Stomach smooth muscle (tissue), 2 donors: ENCODE measurements around the gene GRM1.

Experiments used
- H3K27ac ChIP-seq: one replicate; pipeline ENCODE4 v1.7.0; 2013; ENCODE audit warnings: mild to moderate bottlenecking, low read length, inconsistent platforms
- H3K27me3 ChIP-seq, 2 donors: one replicate each; pipeline ENCODE4 v1.7.0; 2013; ENCODE audit warnings: low read length in 2 of 2; ENCODE audit not compliant: insufficient read depth in 2 of 2, control insufficient read depth in 1 of 2
- H3K36me3 ChIP-seq, 2 donors: one replicate each; pipeline ENCODE4 v1.7.0; 2013; ENCODE audit warnings: low read length in 2 of 2; ENCODE audit not compliant: control insufficient read depth in 2 of 2, insufficient read depth in 2 of 2
- H3K4me1 ChIP-seq: one replicate; pipeline ENCODE4 v1.7.0; 2013; ENCODE audit warnings: low read length; ENCODE audit not compliant: control insufficient read depth, insufficient read depth
- H3K4me3 ChIP-seq, 2 donors: one replicate each; pipeline ENCODE4 v1.7.0; 2013; ENCODE audit warnings: low read length in 2 of 2
- H3K9ac ChIP-seq, 2 donors: one replicate each; pipeline ENCODE4 v1.7.0; 2013; ENCODE audit warnings: low read length in 2 of 2, mild to moderate bottlenecking in 1 of 2
- H3K9me3 ChIP-seq, 2 donors: one replicate each; pipeline ENCODE4 v1.7.0; 2013; ENCODE audit warnings: low read length in 2 of 2; ENCODE audit not compliant: control insufficient read depth in 2 of 2
- donor health status: healthy.
- donor health status: Pancreatic carcinoma.

GRM1 gene

GRCh38 chr6:146441907-146442306, 413.0 kb downstream of the GRM1 start:
- Histone ChIP-seq H3K27me3 (no peaks in the 10 kb centered on the region), H3K27ac (no peak overlapping the region), H3K4me1 (no peaks in the 10 kb centered on the region), H3K4me3 (no peak overlapping the region), H3K9ac (no peak overlapping the region), H3K36me3 (no peaks in the 10 kb centered on the region), H3K9me3 (no peaks in the 10 kb centered on the region)

DNA sequence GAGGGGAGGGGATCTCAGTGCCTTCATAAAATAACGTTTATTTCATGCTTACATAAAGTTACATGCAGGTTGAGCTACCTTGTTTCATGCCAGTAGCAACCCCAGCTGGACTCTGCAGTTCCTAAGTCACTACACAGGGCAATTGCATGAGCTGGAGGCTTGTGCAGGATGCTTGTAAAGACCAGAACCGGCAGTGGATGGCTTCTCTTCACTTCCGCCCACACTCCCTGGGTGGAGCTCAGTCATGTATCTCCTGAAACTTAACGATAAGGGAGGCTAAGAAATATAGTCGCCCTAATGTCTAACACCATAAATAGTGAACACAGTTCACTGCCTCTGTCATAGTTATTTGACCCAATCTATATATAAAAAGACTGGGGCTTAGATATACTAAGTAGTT, 415.3 kb downstream of the GRM1 start:
- Histone ChIP-seq H3K4me1 (no peaks in the 10 kb centered on the region), H3K36me3 (no peaks in the 10 kb centered on the region), H3K9ac (no peak overlapping the region), H3K27me3 (no peaks in the 10 kb centered on the region), H3K4me3 (no peak overlapping the region), H3K9me3 (no peaks in the 10 kb centered on the region), H3K27ac (no peak overlapping the region)

- Histone ChIP-seq H3K4me1 (no peaks in the 10 kb centered on the region), H3K9ac (no peak overlapping the region), H3K36me3 (no peaks in the 10 kb centered on the region), H3K27me3 (no peaks in the 10 kb centered on the region), H3K4me3 (no peak overlapping the region), H3K27ac (no peak overlapping the region), H3K9me3 (no peaks in the 10 kb centered on the region)
Measured at GRCh38 chr6:146445233-146445632, 416.4 kb downstream of the GRM1 start.

DNA sequence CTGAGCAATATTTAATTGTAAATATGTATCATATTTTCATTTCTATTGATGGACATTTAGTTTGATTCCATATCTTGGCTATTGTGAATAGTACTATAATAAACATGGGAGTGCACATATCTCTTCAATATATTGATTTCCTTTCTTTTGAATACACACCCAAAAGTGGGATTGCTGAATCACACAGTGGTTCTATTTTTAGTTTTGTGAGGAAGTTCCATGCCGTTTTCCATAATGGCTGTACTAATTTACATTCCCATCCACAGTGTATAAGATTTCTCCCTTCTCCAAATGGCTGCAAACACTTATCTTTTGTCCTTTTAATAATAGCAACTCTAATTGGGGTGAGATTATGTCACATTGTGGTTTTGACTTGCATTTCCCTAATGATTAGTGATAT, 428.0 kb downstream of the GRM1 start:
- Histone ChIP-seq H3K36me3 (no peaks in the 10 kb centered on the region), H3K9me3 (no peaks in the 10 kb centered on the region), H3K4me1 (no peaks in the 10 kb centered on the region), H3K27me3 (no peaks in the 10 kb centered on the region), H3K9ac (no peak overlapping the region), H3K27ac (no peak overlapping the region), H3K4me3 (no peak overlapping the region)

DNA sequence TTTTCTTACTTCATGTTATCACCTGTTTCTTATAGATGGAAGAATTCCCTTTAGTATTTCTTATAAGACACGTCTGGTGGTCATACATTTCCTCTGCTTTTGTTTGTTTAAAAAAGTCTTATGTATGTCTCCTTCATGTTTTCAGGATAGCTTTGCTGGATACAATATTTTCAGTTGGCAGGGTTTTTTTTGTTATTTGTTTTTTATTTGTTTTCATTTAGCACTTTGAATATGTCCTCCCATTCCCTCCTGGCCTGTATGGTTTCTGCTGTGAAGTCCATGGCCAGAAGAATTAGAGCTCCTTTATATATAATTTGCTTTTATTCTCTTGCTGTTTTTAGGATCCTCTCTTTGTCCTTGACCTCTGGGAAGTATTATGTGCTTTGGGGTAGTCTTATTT, 432.1 kb downstream of the GRM1 start:
- H3K27me3 ChIP-seq, result no peaks in the 10 kb centered on the region
- H3K36me3 ChIP-seq, result no peaks in the 10 kb centered on the region
- no peaks in the 10 kb centered on the region for H3K4me1 ChIP-seq
- H3K9me3 ChIP-seq, result no peaks in the 10 kb centered on the region
- H3K4me3 ChIP-seq, result no peak overlapping the region
- no peak overlapping the region for H3K27ac ChIP-seq
- no peak overlapping the region for H3K9ac ChIP-seq

- Histone ChIP-seq H3K27ac (no peak overlapping the region), H3K9me3 (no peaks in the 10 kb centered on the region), H3K36me3 (no peaks in the 10 kb centered on the region), H3K4me3 (no peak overlapping the region), H3K27me3 (no peaks in the 10 kb centered on the region), H3K9ac (no peak overlapping the region), H3K4me1 (no peaks in the 10 kb centered on the region)
Measured at GRCh38 chr6:146470091-146470770, 441.4 kb downstream of the GRM1 start.

DNA sequence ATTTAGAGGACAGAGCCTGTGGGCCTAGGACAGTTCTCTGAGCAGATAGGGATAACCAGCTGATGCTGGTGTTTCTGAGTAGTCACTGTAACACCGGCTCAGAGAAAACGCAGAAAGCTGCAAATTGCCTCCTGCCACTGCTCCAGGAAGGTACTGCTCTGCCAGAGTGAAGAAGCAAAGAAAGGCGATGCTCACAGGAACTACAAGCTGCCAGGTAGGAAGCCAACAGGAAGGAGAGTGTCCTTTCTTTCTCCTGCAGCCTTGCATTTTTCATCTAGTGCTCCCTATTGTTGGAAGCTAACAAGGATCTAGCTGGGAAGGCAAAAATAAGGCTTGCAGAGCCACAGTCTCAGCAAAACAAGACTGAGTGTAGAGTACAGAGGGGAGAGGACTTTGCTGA, 444.1 kb downstream of the GRM1 start:
- Histone ChIP-seq H3K36me3 (no peaks in the 10 kb centered on the region), H3K9me3 (peaks cover 0 to 3% of the 10 kb centered on the region in 2 donors), H3K27ac (no peak overlapping the region), H3K4me1 (no peaks in the 10 kb centered on the region), H3K27me3 (no peaks in the 10 kb centered on the region), H3K9ac (no peak overlapping the region), H3K4me3 (no peak overlapping the region)

DNA sequence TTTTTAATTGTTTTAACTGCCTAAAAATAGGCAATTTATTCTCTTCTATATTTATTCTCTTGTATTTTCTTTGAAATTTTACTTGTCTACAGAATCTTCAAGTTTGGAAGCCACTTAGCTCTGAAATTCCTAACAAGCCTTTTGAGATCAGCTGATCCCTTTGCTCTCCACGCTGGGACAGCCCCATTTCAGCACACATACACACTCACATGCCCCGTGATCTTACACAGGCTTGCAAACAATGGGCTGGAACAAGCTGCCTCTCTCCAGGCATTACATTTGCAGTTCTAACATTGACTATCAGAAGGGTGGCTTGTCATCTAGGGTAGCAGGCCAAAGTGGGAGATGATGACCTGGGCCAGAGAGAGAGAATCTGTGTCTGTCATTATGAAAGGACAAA, 452.7 kb downstream of the GRM1 start:
- Histone ChIP-seq H3K9ac (no peak overlapping the region), H3K36me3 (no peaks in the 10 kb centered on the region), H3K27me3 (no peaks in the 10 kb centered on the region), H3K4me3 (no peak overlapping the region), H3K27ac (no peak overlapping the region), H3K9me3 (peaks cover 0 to 3% of the 10 kb centered on the region in 2 donors), H3K4me1 (no peaks in the 10 kb centered on the region)

DNA sequence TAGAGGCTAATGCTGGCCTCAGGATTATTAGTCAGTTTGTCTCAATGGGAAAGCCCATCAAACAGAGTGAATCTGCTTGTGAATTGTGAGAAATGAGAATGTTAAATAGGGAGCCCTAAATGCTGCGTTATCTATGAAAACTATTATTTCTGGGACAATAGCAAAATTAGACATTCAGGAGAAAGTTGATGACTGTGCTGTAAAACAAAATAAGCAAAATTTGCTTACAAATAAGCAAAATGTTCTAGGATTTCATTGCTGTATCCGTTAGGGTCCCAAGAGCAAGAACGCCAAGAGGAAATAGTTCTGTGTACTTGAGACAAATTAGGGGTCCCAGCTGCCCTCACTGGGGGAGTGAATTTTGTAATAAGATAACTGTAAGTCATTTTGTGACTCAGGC, 455.5 kb downstream of the GRM1 start:
- no peak overlapping the region for H3K9ac ChIP-seq
- H3K27me3 ChIP-seq, result no peaks in the 10 kb centered on the region
- H3K4me1 ChIP-seq, result no peaks in the 10 kb centered on the region
- H3K9me3 ChIP-seq, result peaks cover 0 to 3% of the 10 kb centered on the region in 2 donors
- H3K4me3 ChIP-seq, result no peak overlapping the region
- no peak overlapping the region for H3K27ac ChIP-seq
- no peaks in the 10 kb centered on the region for H3K36me3 ChIP-seq
